ENCODE data around the gene ACTG2. TPM values are rescaled to one million over a fixed set of nuclear protein-coding genes. Genes with fewer than 3 reads are reported as not detected.

Gene ACTG2
- total RNA-seq, 4 donors from 2014 or later, result 2,261 to 5,929 (median 3,123) TPM

- Histone ChIP-seq H3K36me3 (peaks cover 9 to 68% of the 10 kb centered on the region in 2 donors), H3K4me1 (peaks cover 0 to 47% (median 0%) of the 10 kb centered on the region in 3 donors), H3K27me3 (no peaks in the 10 kb centered on the region), H3K27ac (peak overlapping the region; percentile 62 to 91 (median 75)), H3K9me3 (no peaks in the 10 kb centered on the region), H3K4me3 (no peak overlapping the region)
- no peak for ATAC-seq
- no peak for TF ChIP-seq EP300 (IDR thresholded peaks at IDR 0.05)
- TF ChIP-seq POLR2AphosphoS5 (IDR thresholded peaks at IDR 0.05), result peak; percentile 35
- peak in 1 of 2 donors; percentile 7 for TF ChIP-seq POLR2A (IDR thresholded peaks at IDR 0.05)
- TF ChIP-seq CTCF (IDR thresholded peaks at IDR 0.05), result no peak
- 30 to 36% methylated on average over 7 to 10 of the region's 10 CpGs for WGBS, 2 donors (ENCODE audit: low coverage in 1 of 2)
These were observed 16.2 kb downstream of the ACTG2 start for GRCh38 chr2:73908689-73909652.

- H3K4me1 ChIP-seq, result peaks cover 0 to 42% (median 0%) of the 10 kb centered on the region in 3 donors
- WGBS, 2 donors (ENCODE audit: low coverage in 1 of 2), result 45 to 54% methylated on average over 5 of the region's 6 CpGs
- ATAC-seq, result no peak
- H3K27ac ChIP-seq, result peak overlapping the region; percentile 5 to 91 (median 46)
- no peaks in the 10 kb centered on the region for H3K9me3 ChIP-seq
- no peak overlapping the region for H3K4me3 ChIP-seq
- H3K27me3 ChIP-seq, result no peaks in the 10 kb centered on the region
- H3K36me3 ChIP-seq, result peaks cover 10 to 83% of the 10 kb centered on the region in 2 donors
- TF ChIP-seq POLR2AphosphoS5 (IDR thresholded peaks at IDR 0.05) (no peak), CTCF (IDR thresholded peaks at IDR 0.05) (no peak), POLR2A (IDR thresholded peaks at IDR 0.05) (no peak), EP300 (IDR thresholded peaks at IDR 0.05) (no peak)
These were observed 18.2 kb downstream of the ACTG2 start for GRCh38 chr2:73910873-73911547.

GRCh38 chr2:73911548-73912208 lies 18.9 kb downstream of the ACTG2 start:
- Histone ChIP-seq H3K36me3 (peaks cover 10 to 90% of the 10 kb centered on the region in 2 donors), H3K9me3 (no peaks in the 10 kb centered on the region), H3K4me1 (peaks cover 0 to 35% (median 0%) of the 10 kb centered on the region in 3 donors), H3K4me3 (no peak overlapping the region), H3K27me3 (no peaks in the 10 kb centered on the region), H3K27ac (peak overlapping the region; percentile 5 to 91 (median 46))
- WGBS, 2 donors (ENCODE audit: low coverage in 1 of 2), result 33 to 42% methylated on average over 5 to 8 of the region's 8 CpGs
- TF ChIP-seq POLR2A (IDR thresholded peaks at IDR 0.05) (no peak), EP300 (IDR thresholded peaks at IDR 0.05) (no peak), CTCF (IDR thresholded peaks at IDR 0.05) (no peak), POLR2AphosphoS5 (IDR thresholded peaks at IDR 0.05) (no peak)
- no peak for ATAC-seq

- Histone ChIP-seq H3K4me3 (no peak overlapping the region), H3K36me3 (peaks cover 10 to 90% of the 10 kb centered on the region in 2 donors), H3K9me3 (no peaks in the 10 kb centered on the region), H3K27ac (peak overlapping the region; percentile 13 to 77 (median 55)), H3K4me1 (peaks cover 0 to 16% (median 0%) of the 10 kb centered on the region in 3 donors), H3K27me3 (no peaks in the 10 kb centered on the region)
- 67 to 80% methylated on average over 4 to 6 of the region's 8 CpGs for WGBS, 2 donors (ENCODE audit: low coverage in 1 of 2)
- TF ChIP-seq EP300 (IDR thresholded peaks at IDR 0.05) (no peak), POLR2AphosphoS5 (IDR thresholded peaks at IDR 0.05) (no peak), CTCF (IDR thresholded peaks at IDR 0.05) (no peak), POLR2A (IDR thresholded peaks at IDR 0.05) (no peak)
- no peak for ATAC-seq
These were observed 20.7 kb downstream of the ACTG2 start for GRCh38 chr2:73913414-73914054.

Data from gastroesophageal sphincter (tissue), 4 donors.